Endothelial cell of umbilical vein (primary cell): ENCODE results near the gene PHAF1. TPM values are rescaled to one million over a fixed set of nuclear protein-coding genes. Genes with fewer than 3 reads are reported as not detected.

Experiments
- BruUV-seq: library from RNA; stranded (reverse); fragments of 400-500 nt; replicated peaks from 2 replicates; lab custom pipeline; 2021; lab: Mats Ljungman, UMichigan
- CTCF ChIA-PET: fragments of 300-600, 350-600 bp; sonication (Branson Sonifier 250); formaldehyde crosslinking; loops from one replicate; lab custom pipeline; 2021; ENCODE audit warnings: antibody characterized with exemption, inconsistent platforms; lab: Charles Lee
- POLR2A ChIA-PET: fragments of 300-600, 350-600 bp; sonication (Branson Sonifier 250); formaldehyde crosslinking; loops from one replicate; lab custom pipeline; 2021; ENCODE audit warnings: antibody characterized with exemption, inconsistent platforms; lab: Charles Lee
- DNase-seq: peaks from one replicate; pipeline ENCODE4 v3.0.0-alpha.2; 2011; ENCODE audit warnings: low read depth, low spot score
- FAIRE-seq: peaks from 2 replicates; lab custom pipeline; 2011; peaks lifted over from hg19 to GRCh38; lab: Jason Lieb, UNC
- H2AFZ ChIP-seq: 2 replicates; pipeline ENCODE4 v1.6.0; 2012; ENCODE audit warnings: low read depth, low read length, control low read depth, inconsistent platforms
- H3K27ac ChIP-seq: 2 replicates; pipeline ENCODE4 v1.5.1; 2011; ENCODE audit warnings: low read depth, mild to moderate bottlenecking, control low read depth, low read length, moderate library complexity; ENCODE audit not compliant: insufficient read depth
- H3K27me3 ChIP-seq, 2 experiments: 2 replicates each; pipeline versions ENCODE4 v1.6.0 to v1.6.1; 2011; ENCODE audit warnings: low read length in 2 of 2, mixed read lengths in 1 of 2; ENCODE audit not compliant: control insufficient read depth in 2 of 2, insufficient read depth in 2 of 2
- H3K36me3 ChIP-seq, 2 experiments: 2 replicates in 1 of 2; 3 replicates in 1 of 2; pipeline ENCODE4 v1.5.1; 2011; ENCODE audit warnings: low read length in 2 of 2, mild to moderate bottlenecking in 1 of 2, moderate library complexity in 1 of 2; ENCODE audit not compliant: control insufficient read depth in 2 of 2, insufficient read depth in 2 of 2; ENCODE audit errors: extremely low read depth in 1 of 2
- H3K4me1 ChIP-seq: 3 replicates; pipeline ENCODE4 v1.5.1; 2011; ENCODE audit warnings: mild to moderate bottlenecking, low read length; ENCODE audit not compliant: control insufficient read depth, insufficient read depth; ENCODE audit errors: extremely low read depth
- H3K4me2 ChIP-seq: 2 replicates; pipeline ENCODE4 v1.6.1; 2011; ENCODE audit warnings: low read length, control low read depth, mixed read lengths; ENCODE audit not compliant: insufficient read depth
- H3K4me3 ChIP-seq, 3 experiments: fragments of 200-600 bp in 1 of 3; sonication (generic), shearing (Covaris generic) in 1 of 3; replicated peaks in 1 of 3; 2 replicates each; pipeline ENCODE4 v1.5.1; 2011 to 2016; ENCODE audit warnings: control low read depth in 3 of 3, low read length in 3 of 3, mild to moderate bottlenecking in 2 of 3, inconsistent platforms in 1 of 3, low read depth in 1 of 3, moderate library complexity in 1 of 3; ENCODE audit not compliant: insufficient read depth in 1 of 3
- H3K79me2 ChIP-seq: 2 replicates; pipeline ENCODE4 v1.6.0; 2012; ENCODE audit warnings: low read length, inconsistent platforms; ENCODE audit not compliant: control insufficient read depth, insufficient read depth
- H3K9ac ChIP-seq: replicated peaks from 2 replicates; pipeline ENCODE3; 2011; ENCODE audit warnings: low read length, control low read depth; ENCODE audit not compliant: insufficient read depth; ENCODE audit errors: extremely low read depth
- H3K9me1 ChIP-seq: replicated peaks from 3 replicates; pipeline ENCODE4 v1.6.0; 2011; ENCODE audit warnings: mild to moderate bottlenecking, low read length; ENCODE audit not compliant: control insufficient read depth, insufficient read depth; ENCODE audit errors: extremely low read depth
- H3K9me3 ChIP-seq: replicated peaks from 2 replicates; pipeline ENCODE4 v1.5.1; 2012; ENCODE audit warnings: low read length, inconsistent platforms; ENCODE audit not compliant: control insufficient read depth, insufficient read depth
- H4K20me1 ChIP-seq: replicated peaks from 2 replicates; pipeline ENCODE3; 2011; ENCODE audit warnings: mild to moderate bottlenecking, low read length; ENCODE audit not compliant: control insufficient read depth, insufficient read depth; ENCODE audit errors: extremely low read depth
- EZH2 ChIP-seq: IDR thresholded peaks from 2 replicates; pipeline ENCODE4 v1.6.1; 2012; ENCODE audit warnings: borderline replicate concordance, low read depth, mild to moderate bottlenecking, moderate library complexity, low read length, inconsistent platforms; ENCODE audit not compliant: severe bottlenecking
- FOS ChIP-seq: IDR thresholded peaks from 2 replicates; pipeline ENCODE4 v1.6.1; 2011; ENCODE audit warnings: mild to moderate bottlenecking, low read length, moderate library complexity, borderline replicate concordance; ENCODE audit not compliant: insufficient read depth
- GATA2 ChIP-seq: IDR thresholded peaks from 2 replicates; pipeline ENCODE4 v1.7.0; 2011; ENCODE audit warnings: low read depth, mild to moderate bottlenecking, moderate library complexity, mixed read lengths, low read length; ENCODE audit not compliant: insufficient read length, insufficient read depth
- JUN ChIP-seq: IDR thresholded peaks from 2 replicates; pipeline ENCODE4 v1.6.1; 2011; ENCODE audit warnings: borderline replicate concordance, low read depth; ENCODE audit not compliant: insufficient read length, insufficient read depth
- MYC ChIP-seq: IDR thresholded peaks from one replicate; pipeline ENCODE4 v1.6.1; 2011; ENCODE audit warnings: mild to moderate bottlenecking, low read depth, low read length
- POLR2A ChIP-seq: IDR thresholded peaks from 2 replicates; pipeline ENCODE4 v1.6.1; 2012; ENCODE audit warnings: low read depth, mild to moderate bottlenecking, control low read depth, low read length
- POLR2AphosphoS5 ChIP-seq: IDR thresholded peaks from 2 replicates; pipeline ENCODE4 v1.6.1; 2012; ENCODE audit warnings: low read depth, mild to moderate bottlenecking, control low read depth, low read length, moderate library complexity; ENCODE audit not compliant: insufficient read depth
- dilution Hi-C: fragments of 300-500 bp; cut with MboI; formaldehyde crosslinking; loops from one replicate; pipeline ENCODE4 v1.15.0; 2019; ENCODE audit warnings: low sequenced_read_pairs; ENCODE audit not compliant: extremely low pct_ligation_motif_present
- intact Hi-C: fragments of 100-400 bp; cut with micrococcal nuclease; formaldehyde crosslinking; loops from one replicate; pipeline ENCODE4 v1.10.0; 2022
- polyA plus RNA-seq, 4 experiments: library from polyadenylated mRNA; depleted of rRNA in 3 of 4; stranded (reverse) in 3 of 4; unstranded in 1 of 4; fragments of >200 nt; gene quantifications; 2 replicates each; pipeline versions ENCODE4 v1.2.1 to v1.2.3, GENCODE V29; 2011 to 2012; ENCODE audit warnings: missing spikeins in 1 of 4
- total RNA-seq: library from RNA; stranded (reverse); gene quantifications from 2 replicates; pipeline ENCODE4 v1.2.3, GENCODE V29; 2021
- TF ChIP-seq, protein P1 (sequence below), 2 donors: IDR thresholded peaks; 1 replicate in 1 of 2; 2 replicates in 1 of 2; pipeline ENCODE4 v1.5.1; 2011; ENCODE audit warnings: low read length in 2 of 2, mild to moderate bottlenecking in 2 of 2, moderate library complexity in 2 of 2, control low read depth in 1 of 2, inconsistent platforms in 1 of 2, low read depth in 1 of 2; ENCODE audit not compliant: insufficient read depth in 1 of 2; ENCODE audit errors: extremely low read depth in 1 of 2
- TF ChIP-seq, protein P2 (sequence below): IDR thresholded peaks from 2 replicates; pipeline ENCODE4 v1.6.1; 2011; ENCODE audit not compliant: insufficient read depth, insufficient read length

PHAF1 gene
- total and polyA plus RNA-seq, 2 donors (not counting 3 experiments of a cell fraction or from before 2014, with no cell fraction given), result 18.5 to 21.9 TPM

DNA sequence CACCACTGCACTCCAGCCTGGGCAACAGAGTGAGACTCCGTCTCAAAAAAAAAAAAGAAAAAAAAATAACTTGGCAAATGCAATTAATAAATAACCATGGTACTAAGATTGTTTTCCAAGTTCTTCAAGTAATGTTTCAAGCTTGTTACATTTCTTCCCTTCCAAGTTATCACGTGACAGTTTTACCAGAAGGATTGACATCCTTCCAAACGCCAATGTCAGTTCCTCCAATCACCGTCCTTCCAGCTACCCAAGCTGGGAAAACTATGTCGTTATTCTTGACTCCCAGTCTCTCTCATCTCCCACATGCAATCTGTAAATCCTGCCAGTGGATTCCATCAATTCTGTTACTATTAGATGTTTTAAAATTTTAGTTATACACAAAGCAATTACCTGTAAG is 3.9 kb upstream of the PHAF1 start:
- H4K20me1 ChIP-seq, result no peaks in the 10 kb centered on the region
- H3K9me1 ChIP-seq, result no peaks in the 10 kb centered on the region
- peaks cover 2 to 5% of the 10 kb centered on the region in 2 experiments for H3K36me3 ChIP-seq
- ChIA-PET CTCF (interaction anchor here (0.6 to 9.0 kb wide), 4 partner anchors 11 to 87 kb away, joined by 4 to 86 read pairs (median 9); no protein-coding TSS in a partner anchor), POLR2A (no interaction called here)
- FAIRE-seq, result no peak
- intact Hi-C loops, result no loop called here
- H3K9ac ChIP-seq, result no peak overlapping the region
- no peak overlapping the region for H3K4me2 ChIP-seq
- no peak overlapping the region for H2AFZ ChIP-seq
- no peak for DNase-seq
- no peaks in the 10 kb centered on the region for H3K9me3 ChIP-seq
- H3K27me3 ChIP-seq, result no peaks in the 10 kb centered on the region
- no peak overlapping the region for H3K27ac ChIP-seq
- no TSS peak for BruUV-seq
- dilution Hi-C loops, result no loop called here
- peaks cover 8% of the 10 kb centered on the region for H3K79me2 ChIP-seq
- no peak overlapping the region for H3K4me3 ChIP-seq
- peaks cover 10% of the 10 kb centered on the region for H3K4me1 ChIP-seq
- TF ChIP-seq EZH2, result no peak
- no peak for TF ChIP-seq GATA2
- no peak for TF ChIP-seq MYC
- TF ChIP-seq POLR2A, result no peak

DNA sequence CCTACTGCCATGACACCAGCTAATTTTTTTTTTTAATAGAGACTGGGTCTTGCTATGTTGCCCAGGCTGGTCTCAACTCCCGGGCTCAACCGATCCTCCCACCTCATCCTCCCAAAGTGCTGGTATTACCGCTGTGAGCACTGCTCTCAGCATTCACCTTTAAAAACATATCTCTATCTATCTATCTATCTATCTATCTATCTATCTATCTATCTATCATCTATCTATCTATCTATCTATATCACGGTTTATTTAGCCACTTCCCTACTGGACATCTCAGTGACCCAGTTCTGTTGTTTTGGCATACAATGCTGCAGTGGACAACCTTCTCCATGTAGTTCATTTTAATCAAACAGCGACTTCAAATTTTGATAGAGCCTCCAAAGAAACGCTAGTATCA is 1.3 kb upstream of the PHAF1 start:
- Histone ChIP-seq H3K9ac (no peak overlapping the region), H3K27ac (no peak overlapping the region), H3K79me2 (peaks cover 27% of the 10 kb centered on the region), H2AFZ (no peak overlapping the region), H3K4me3 (no peak overlapping the region), H3K4me2 (no peak overlapping the region), H3K4me1 (peaks cover 10% of the 10 kb centered on the region), H4K20me1 (no peaks in the 10 kb centered on the region), H3K9me3 (no peaks in the 10 kb centered on the region), H3K27me3 (no peaks in the 10 kb centered on the region), H3K9me1 (no peaks in the 10 kb centered on the region), H3K36me3 (no peaks in the 10 kb centered on the region)
- no TSS peak for BruUV-seq
- FAIRE-seq (peak; percentile 12), DNase-seq (no peak)
- TF ChIP-seq POLR2AphosphoS5 (no peak), FOS (no peak), GATA2 (no peak), POLR2A (no peak), MYC (no peak), EZH2 (no peak), JUN (no peak)
- TF ChIP-seq, protein P1, sequence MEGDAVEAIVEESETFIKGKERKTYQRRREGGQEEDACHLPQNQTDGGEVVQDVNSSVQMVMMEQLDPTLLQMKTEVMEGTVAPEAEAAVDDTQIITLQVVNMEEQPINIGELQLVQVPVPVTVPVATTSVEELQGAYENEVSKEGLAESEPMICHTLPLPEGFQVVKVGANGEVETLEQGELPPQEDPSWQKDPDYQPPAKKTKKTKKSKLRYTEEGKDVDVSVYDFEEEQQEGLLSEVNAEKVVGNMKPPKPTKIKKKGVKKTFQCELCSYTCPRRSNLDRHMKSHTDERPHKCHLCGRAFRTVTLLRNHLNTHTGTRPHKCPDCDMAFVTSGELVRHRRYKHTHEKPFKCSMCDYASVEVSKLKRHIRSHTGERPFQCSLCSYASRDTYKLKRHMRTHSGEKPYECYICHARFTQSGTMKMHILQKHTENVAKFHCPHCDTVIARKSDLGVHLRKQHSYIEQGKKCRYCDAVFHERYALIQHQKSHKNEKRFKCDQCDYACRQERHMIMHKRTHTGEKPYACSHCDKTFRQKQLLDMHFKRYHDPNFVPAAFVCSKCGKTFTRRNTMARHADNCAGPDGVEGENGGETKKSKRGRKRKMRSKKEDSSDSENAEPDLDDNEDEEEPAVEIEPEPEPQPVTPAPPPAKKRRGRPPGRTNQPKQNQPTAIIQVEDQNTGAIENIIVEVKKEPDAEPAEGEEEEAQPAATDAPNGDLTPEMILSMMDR (IDR thresholded peaks at IDR 0.05; ENCODE audit: extremely low read depth in 1 of 2, insufficient read depth in 1 of 2, low read depth in 1 of 2, low read length in 2 of 2), result no peak
- TF ChIP-seq, protein P2, sequence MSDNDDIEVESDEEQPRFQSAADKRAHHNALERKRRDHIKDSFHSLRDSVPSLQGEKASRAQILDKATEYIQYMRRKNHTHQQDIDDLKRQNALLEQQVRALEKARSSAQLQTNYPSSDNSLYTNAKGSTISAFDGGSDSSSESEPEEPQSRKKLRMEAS, result no peak
- intact Hi-C loops (no loop called here), dilution Hi-C loops (no loop called here)
- CTCF ChIA-PET, result interaction anchor here (1.2 kb wide), 1 partner anchor 10 kb away, joined by 4 read pairs; no protein-coding TSS in a partner anchor
- POLR2A ChIA-PET, result no interaction called here
